Trophoblast cell (in vitro differentiated cells and primary cell): ENCODE results near the gene IL1F10. TPM values are rescaled to one million over a fixed set of nuclear protein-coding genes. Genes with fewer than 3 reads are reported as not detected.

Source experiments
- DNase-seq, 2 donors: peaks; one replicate each; pipeline ENCODE4 v3.0.0-alpha.2; 2016
- H2AFZ ChIP-seq: 2 replicates; pipeline ENCODE4 v1.6.1; 2013; ENCODE audit warnings: low read length, moderate library complexity, mild to moderate bottlenecking; ENCODE audit not compliant: insufficient read depth, poor library complexity
- H2AK5ac ChIP-seq: 2 replicates; pipeline ENCODE4 v1.6.1; 2013; ENCODE audit warnings: mild to moderate bottlenecking, low read length
- H2BK120ac ChIP-seq: 2 replicates; pipeline ENCODE4 v1.6.1; 2013; ENCODE audit warnings: low read length, mild to moderate bottlenecking, moderate library complexity; ENCODE audit not compliant: insufficient read depth, poor library complexity
- H2BK12ac ChIP-seq: 2 replicates; pipeline ENCODE4 v1.6.1; 2013; ENCODE audit warnings: mild to moderate bottlenecking, low read length, moderate library complexity
- H2BK5ac ChIP-seq: 2 replicates; pipeline ENCODE4 v1.6.1; 2013; ENCODE audit warnings: low read length, low read depth, moderate library complexity, mild to moderate bottlenecking; ENCODE audit not compliant: poor library complexity
- H3K14ac ChIP-seq: 2 replicates; pipeline ENCODE4 v1.6.1; 2013; ENCODE audit warnings: mild to moderate bottlenecking, low read length
- H3K18ac ChIP-seq: 2 replicates; pipeline ENCODE4 v1.6.1; 2013; ENCODE audit warnings: mild to moderate bottlenecking, low read length
- H3K23ac ChIP-seq: 2 replicates; pipeline ENCODE4 v1.6.1; 2013; ENCODE audit warnings: low read length
- H3K27ac ChIP-seq: 2 replicates; pipeline ENCODE4 v1.5.1; 2013; ENCODE audit warnings: low read depth, mild to moderate bottlenecking, inconsistent platforms, low read length, moderate library complexity
- H3K27me3 ChIP-seq: 2 replicates; pipeline ENCODE4 v1.6.1; 2013; ENCODE audit warnings: inconsistent platforms, mild to moderate bottlenecking, low read length, moderate library complexity; ENCODE audit not compliant: insufficient read depth
- H3K36me3 ChIP-seq, 2 experiments: 1 replicate in 1 of 2; 2 replicates in 1 of 2; pipeline ENCODE4 v1.6.1; 2013; ENCODE audit warnings: low read length in 2 of 2, mild to moderate bottlenecking in 2 of 2, moderate library complexity in 1 of 2; ENCODE audit not compliant: insufficient read depth in 2 of 2, control insufficient read depth in 1 of 2
- H3K4ac ChIP-seq: 2 replicates; pipeline ENCODE4 v1.6.1; 2013; ENCODE audit warnings: low read depth, mild to moderate bottlenecking, low read length, moderate library complexity
- H3K4me1 ChIP-seq, 2 experiments: 1 replicate in 1 of 2; 2 replicates in 1 of 2; pipeline ENCODE4 v1.6.1; 2013; ENCODE audit warnings: low read length in 2 of 2, mild to moderate bottlenecking in 2 of 2, moderate library complexity in 1 of 2; ENCODE audit not compliant: insufficient read depth in 2 of 2, control insufficient read depth in 1 of 2
- H3K4me2 ChIP-seq: 2 replicates; pipeline ENCODE4 v1.6.1; 2013; ENCODE audit warnings: inconsistent platforms, mild to moderate bottlenecking, low read length, moderate library complexity
- H3K4me3 ChIP-seq: 2 replicates; pipeline ENCODE4 v1.5.1; 2013; ENCODE audit warnings: mild to moderate bottlenecking, low read depth, low read length, inconsistent platforms
- H3K79me1 ChIP-seq: one replicate; pipeline ENCODE4 v1.6.1; 2013; ENCODE audit warnings: low read length
- H3K79me2 ChIP-seq: 2 replicates; pipeline ENCODE4 v1.6.1; 2013; ENCODE audit warnings: low read length, mild to moderate bottlenecking; ENCODE audit not compliant: control insufficient read depth, insufficient read depth, poor library complexity
- H3K9ac ChIP-seq: 2 replicates; pipeline ENCODE4 v1.6.1; 2013; ENCODE audit warnings: mild to moderate bottlenecking, low read length
- H3K9me3 ChIP-seq: 2 replicates; pipeline ENCODE4 v1.6.1; 2013; ENCODE audit warnings: low read depth, mild to moderate bottlenecking, control low read depth, inconsistent platforms, low read length; ENCODE audit not compliant: insufficient read depth
- H4K12ac ChIP-seq: 2 replicates; pipeline ENCODE4 v1.6.1; 2013; ENCODE audit warnings: low read depth, mild to moderate bottlenecking, low read length, moderate library complexity
- H4K8ac ChIP-seq: 2 replicates; pipeline ENCODE4 v1.6.1; 2013; ENCODE audit warnings: low read depth, mild to moderate bottlenecking, low read length, moderate library complexity
- H4K91ac ChIP-seq: one replicate; pipeline ENCODE4 v1.6.1; 2013; ENCODE audit warnings: low read depth, mild to moderate bottlenecking, low read length, moderate library complexity
- WGBS: extraction: QIAGEN DNeasy Blood & Tissue Kit; methylation state at CpG from one replicate; pipeline ENCODE4 v1.1.7; 2013; ENCODE audit warnings: missing lambda C conversion rate; ENCODE audit not compliant: insufficient read length, insufficient coverage; ENCODE audit errors: extremely low coverage; 5-methylcytosine and 5-hydroxymethylcytosine counted together
- polyA plus RNA-seq: library from polyadenylated mRNA; stranded (reverse); fragments of 200-250 nt; gene quantifications from 2 replicates; pipeline ENCODE4 v1.2.3, GENCODE V29; 2013

IL1F10 gene, protein sequence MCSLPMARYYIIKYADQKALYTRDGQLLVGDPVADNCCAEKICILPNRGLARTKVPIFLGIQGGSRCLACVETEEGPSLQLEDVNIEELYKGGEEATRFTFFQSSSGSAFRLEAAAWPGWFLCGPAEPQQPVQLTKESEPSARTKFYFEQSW
- 0.14 and 0.19 TPM in 2 replicates for polyA plus RNA-seq

DNA sequence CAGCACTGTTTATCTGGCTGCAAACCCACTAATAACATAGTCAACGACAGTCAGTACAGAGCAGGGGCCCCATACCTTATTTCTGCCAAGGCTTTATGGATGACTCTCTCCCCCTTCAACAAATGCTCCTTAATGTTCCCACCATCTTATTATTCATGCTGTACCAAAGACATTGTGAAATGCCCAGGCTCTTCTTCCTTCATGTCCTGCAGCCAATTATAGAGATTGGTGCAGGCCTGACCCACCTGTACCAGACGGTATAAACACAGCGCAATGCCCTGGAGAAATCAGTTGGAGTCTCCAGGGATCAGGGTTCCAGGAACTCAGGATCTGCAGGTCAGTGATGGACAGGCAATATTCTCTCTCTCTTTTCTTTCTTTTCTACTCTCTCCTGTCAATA is at the start of gene IL1F10:
Gene IL1F10, plus strand, starts transcription at position 290 of the 400 bp plus-strand sequence. CDS start 4,769 bp downstream, outside the sequence.
- Histone ChIP-seq H2BK120ac (no peak within 1 kb of the TSS), H3K36me3 (no peaks in the 10 kb centered on the region), H3K9me3 (peaks cover 7% of the 10 kb centered on the region), H3K4me3 (no peak within 1 kb of the TSS), H3K79me2 (no peaks in the 10 kb centered on the region), H3K4ac (no peak within 1 kb of the TSS), H3K4me2 (no peak within 1 kb of the TSS), H2BK5ac (no peak within 1 kb of the TSS), H3K9ac (no peak within 1 kb of the TSS), H3K14ac (no peak within 1 kb of the TSS), H2BK12ac (no peak within 1 kb of the TSS), H2AFZ (no peak within 1 kb of the TSS), H3K23ac (no peak within 1 kb of the TSS), H3K27ac (no peak within 1 kb of the TSS), H4K12ac (no peak within 1 kb of the TSS), H4K8ac (no peak within 1 kb of the TSS), H2AK5ac (no peak within 1 kb of the TSS), H3K27me3 (no peaks in the 10 kb centered on the region), H3K18ac (no peak within 1 kb of the TSS), H3K79me1 (no peaks in the 10 kb centered on the region), H4K91ac (no peak within 1 kb of the TSS), H3K4me1 (peaks cover 5 to 7% of the 10 kb centered on the region in 2 experiments)
- no CpG with 5 or more reads among the region's 3 CpGs for WGBS
- no peak for DNase-seq

DNA sequence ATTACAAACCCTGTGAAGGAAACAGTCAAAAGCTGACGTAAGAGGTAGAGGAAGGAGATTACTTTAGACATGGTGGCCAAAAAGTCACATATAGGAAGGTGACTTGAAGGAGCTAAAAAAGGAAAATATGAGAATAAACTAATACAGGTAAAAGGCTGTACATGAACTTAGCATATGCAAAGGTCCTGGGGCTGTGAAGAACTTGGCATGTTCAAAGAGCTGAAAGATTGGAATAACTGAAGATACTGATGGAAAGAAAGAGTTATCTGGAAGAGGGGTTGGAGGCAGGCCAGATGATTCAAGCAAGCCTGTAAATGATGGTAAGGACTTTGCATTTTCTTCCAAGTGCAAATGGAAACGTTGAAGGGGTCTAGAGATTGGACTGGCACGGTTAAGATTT is 49.3 kb upstream of the IL1F10 start:
- Histone ChIP-seq H2AFZ (no peak overlapping the region), H3K9me3 (peaks cover 2% of the 10 kb centered on the region), H4K8ac (no peak overlapping the region), H3K79me2 (no peaks in the 10 kb centered on the region), H4K12ac (no peak overlapping the region), H3K36me3 (no peaks in the 10 kb centered on the region), H4K91ac (no peak overlapping the region), H3K14ac (no peak overlapping the region), H3K4me2 (no peak overlapping the region), H3K18ac (no peak overlapping the region), H2AK5ac (no peak overlapping the region), H3K23ac (no peak overlapping the region), H3K79me1 (no peaks in the 10 kb centered on the region), H3K4ac (no peak overlapping the region), H3K27ac (no peak overlapping the region), H2BK5ac (no peak overlapping the region), H3K9ac (no peak overlapping the region), H3K27me3 (no peaks in the 10 kb centered on the region), H2BK120ac (no peak overlapping the region), H2BK12ac (no peak overlapping the region), H3K4me1 (no peaks in the 10 kb centered on the region), H3K4me3 (no peak overlapping the region)
- no peak for DNase-seq
- WGBS: no CpG with 5 or more reads among the region's 3 CpGs

DNA sequence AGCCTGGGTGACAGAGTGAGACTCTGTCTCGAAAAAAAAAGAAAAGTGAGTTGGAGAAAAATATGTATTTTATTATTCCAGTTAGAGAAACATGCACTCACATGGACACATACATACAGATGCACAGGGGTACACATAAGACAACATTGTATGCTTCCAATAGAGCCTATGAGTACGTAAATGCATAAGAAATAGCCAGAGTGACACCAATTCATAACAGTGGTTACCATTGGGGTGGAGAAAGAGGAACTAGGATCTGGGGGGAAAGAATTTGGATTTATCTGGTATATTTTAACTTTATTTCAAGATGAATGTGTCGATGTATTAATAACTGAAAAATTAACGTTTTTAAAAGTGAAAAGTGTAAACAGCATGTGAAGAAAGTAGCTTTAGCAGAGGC is 46.5 kb upstream of the IL1F10 start:
- no peak overlapping the region for H3K23ac ChIP-seq

GRCh38 chr2:113024764-113025163 is 43.0 kb upstream of the IL1F10 start:
- H3K27me3 ChIP-seq: no peaks in the 10 kb centered on the region

More for the DNA sequence above, 46.5 kb upstream of the IL1F10 start:
- Histone ChIP-seq H2BK120ac (no peak overlapping the region), H3K4ac (no peak overlapping the region), H2AFZ (no peak overlapping the region), H3K9me3 (no peaks in the 10 kb centered on the region), H3K79me2 (no peaks in the 10 kb centered on the region), H3K14ac (no peak overlapping the region), H2AK5ac (no peak overlapping the region), H4K91ac (no peak overlapping the region), H3K27ac (no peak overlapping the region), H3K27me3 (no peaks in the 10 kb centered on the region), H2BK5ac (no peak overlapping the region), H3K79me1 (no peaks in the 10 kb centered on the region), H4K8ac (no peak overlapping the region), H3K4me3 (no peak overlapping the region), H3K4me1 (no peaks in the 10 kb centered on the region), H3K9ac (no peak overlapping the region), H2BK12ac (no peak overlapping the region), H3K18ac (no peak overlapping the region), H3K4me2 (no peak overlapping the region), H3K36me3 (no peaks in the 10 kb centered on the region), H4K12ac (no peak overlapping the region)
- no peak for DNase-seq
- 100% methylated on average over 2 of the region's 4 CpGs for WGBS

More at GRCh38 chr2:113024764-113025163, 43.0 kb upstream of the IL1F10 start:
- H2AK5ac ChIP-seq: no peak overlapping the region
- no peak overlapping the region for H2AFZ ChIP-seq
- DNase-seq: peak; percentile 12 to 64
- H2BK5ac ChIP-seq: no peak overlapping the region
- H3K4ac ChIP-seq: no peak overlapping the region
- no peak overlapping the region for H3K23ac ChIP-seq
- no peak overlapping the region for H2BK12ac ChIP-seq
- no peaks in the 10 kb centered on the region for H3K4me1 ChIP-seq
- no peak overlapping the region for H4K91ac ChIP-seq
- H3K4me3 ChIP-seq: no peak overlapping the region
- no peak overlapping the region for H3K9ac ChIP-seq
- H3K36me3 ChIP-seq: no peaks in the 10 kb centered on the region
- H3K79me2 ChIP-seq: no peaks in the 10 kb centered on the region
- H2BK120ac ChIP-seq: no peak overlapping the region
- no peak overlapping the region for H4K12ac ChIP-seq
- no CpG with 5 or more reads among the region's 2 CpGs for WGBS
- H3K27ac ChIP-seq: no peak overlapping the region
- no peak overlapping the region for H4K8ac ChIP-seq
- H3K18ac ChIP-seq: no peak overlapping the region
- no peaks in the 10 kb centered on the region for H3K9me3 ChIP-seq
- no peaks in the 10 kb centered on the region for H3K79me1 ChIP-seq
- no peak overlapping the region for H3K14ac ChIP-seq
- no peak overlapping the region for H3K4me2 ChIP-seq
